ENCODE results near the gene LINC01488.

LINC01488 gene

GRCh38 chr11:69482322-69482721 is 859 bp downstream of the LINC01488 start:
- no peak overlapping the region for H3K4me3 ChIP-seq (ENCODE audit: low read length)
- no peak for DNase-seq (ENCODE audit: low read depth)
- TF ChIP-seq CTCF (conservative IDR thresholded peaks at IDR 0.05; ENCODE audit: low read length): no peak

- TF ChIP-seq CTCF (conservative IDR thresholded peaks at IDR 0.05; ENCODE audit: low read length): no peak
- H3K4me3 ChIP-seq (ENCODE audit: low read length): no peak overlapping the region
- DNase-seq (ENCODE audit: low read depth): no peak
Measured at GRCh38 chr11:69483170-69483569, 1.7 kb downstream of the LINC01488 start.

- no peak for DNase-seq (ENCODE audit: low read depth)
- no peak for TF ChIP-seq CTCF (conservative IDR thresholded peaks at IDR 0.05; ENCODE audit: low read length)
- H3K4me3 ChIP-seq (ENCODE audit: low read length): no peak overlapping the region
Measured at GRCh38 chr11:69483691-69484426, 2.4 kb downstream of the LINC01488 start.

- no peak overlapping the region for H3K4me3 ChIP-seq (ENCODE audit: low read length)
- no peak for DNase-seq (ENCODE audit: low read depth)
- no peak for TF ChIP-seq CTCF (conservative IDR thresholded peaks at IDR 0.05; ENCODE audit: low read length)
Measured at GRCh38 chr11:69484427-69485259, 3.2 kb downstream of the LINC01488 start.

- no peak overlapping the region for H3K4me3 ChIP-seq (ENCODE audit: low read length)
- no peak for TF ChIP-seq CTCF (conservative IDR thresholded peaks at IDR 0.05; ENCODE audit: low read length)
- DNase-seq (ENCODE audit: low read depth): no peak
Measured at GRCh38 chr11:69485337-69486041, 4.0 kb downstream of the LINC01488 start.

- DNase-seq (ENCODE audit: low read depth): no peak
- TF ChIP-seq CTCF (conservative IDR thresholded peaks at IDR 0.05; ENCODE audit: low read length): no peak
- H3K4me3 ChIP-seq (ENCODE audit: low read length): no peak overlapping the region
Measured at GRCh38 chr11:69486056-69486772, 4.8 kb downstream of the LINC01488 start.
